WI38 (cell line): ENCODE data around the gene GNG14.

Source experiments
- H3K4me3 ChIP-seq: 2 replicates; pipeline ENCODE4 v1.5.1; 2011; ENCODE audit warnings: low read depth, mild to moderate bottlenecking, control low read depth, low read length
- TF ChIP-seq, protein P1 (sequence below): IDR thresholded peaks from 2 replicates; pipeline ENCODE4 v1.5.1; 2012; ENCODE audit warnings: low read depth, mild to moderate bottlenecking, control low read depth, low read length

The GNG14 gene

DNA sequence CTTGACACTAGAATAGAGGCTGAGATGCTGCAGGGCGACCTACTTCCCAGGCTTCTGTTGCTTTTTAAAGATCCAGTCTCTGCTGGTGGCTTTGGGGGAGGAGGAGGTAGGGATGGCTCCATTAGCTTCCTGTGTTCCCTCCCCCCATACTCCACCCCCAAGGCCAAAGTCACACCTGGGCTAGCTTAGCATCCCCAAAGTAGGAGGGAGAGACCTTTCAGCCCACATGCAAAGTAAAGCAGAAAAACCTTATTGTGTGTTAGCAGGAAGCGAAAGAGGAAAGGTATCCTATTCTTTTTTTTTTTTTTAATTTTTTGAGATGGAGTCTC, 39.2 kb downstream of the GNG14 start:
- TF ChIP-seq, protein P1, sequence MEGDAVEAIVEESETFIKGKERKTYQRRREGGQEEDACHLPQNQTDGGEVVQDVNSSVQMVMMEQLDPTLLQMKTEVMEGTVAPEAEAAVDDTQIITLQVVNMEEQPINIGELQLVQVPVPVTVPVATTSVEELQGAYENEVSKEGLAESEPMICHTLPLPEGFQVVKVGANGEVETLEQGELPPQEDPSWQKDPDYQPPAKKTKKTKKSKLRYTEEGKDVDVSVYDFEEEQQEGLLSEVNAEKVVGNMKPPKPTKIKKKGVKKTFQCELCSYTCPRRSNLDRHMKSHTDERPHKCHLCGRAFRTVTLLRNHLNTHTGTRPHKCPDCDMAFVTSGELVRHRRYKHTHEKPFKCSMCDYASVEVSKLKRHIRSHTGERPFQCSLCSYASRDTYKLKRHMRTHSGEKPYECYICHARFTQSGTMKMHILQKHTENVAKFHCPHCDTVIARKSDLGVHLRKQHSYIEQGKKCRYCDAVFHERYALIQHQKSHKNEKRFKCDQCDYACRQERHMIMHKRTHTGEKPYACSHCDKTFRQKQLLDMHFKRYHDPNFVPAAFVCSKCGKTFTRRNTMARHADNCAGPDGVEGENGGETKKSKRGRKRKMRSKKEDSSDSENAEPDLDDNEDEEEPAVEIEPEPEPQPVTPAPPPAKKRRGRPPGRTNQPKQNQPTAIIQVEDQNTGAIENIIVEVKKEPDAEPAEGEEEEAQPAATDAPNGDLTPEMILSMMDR = no peak
- H3K4me3 ChIP-seq = no peak overlapping the region

DNA sequence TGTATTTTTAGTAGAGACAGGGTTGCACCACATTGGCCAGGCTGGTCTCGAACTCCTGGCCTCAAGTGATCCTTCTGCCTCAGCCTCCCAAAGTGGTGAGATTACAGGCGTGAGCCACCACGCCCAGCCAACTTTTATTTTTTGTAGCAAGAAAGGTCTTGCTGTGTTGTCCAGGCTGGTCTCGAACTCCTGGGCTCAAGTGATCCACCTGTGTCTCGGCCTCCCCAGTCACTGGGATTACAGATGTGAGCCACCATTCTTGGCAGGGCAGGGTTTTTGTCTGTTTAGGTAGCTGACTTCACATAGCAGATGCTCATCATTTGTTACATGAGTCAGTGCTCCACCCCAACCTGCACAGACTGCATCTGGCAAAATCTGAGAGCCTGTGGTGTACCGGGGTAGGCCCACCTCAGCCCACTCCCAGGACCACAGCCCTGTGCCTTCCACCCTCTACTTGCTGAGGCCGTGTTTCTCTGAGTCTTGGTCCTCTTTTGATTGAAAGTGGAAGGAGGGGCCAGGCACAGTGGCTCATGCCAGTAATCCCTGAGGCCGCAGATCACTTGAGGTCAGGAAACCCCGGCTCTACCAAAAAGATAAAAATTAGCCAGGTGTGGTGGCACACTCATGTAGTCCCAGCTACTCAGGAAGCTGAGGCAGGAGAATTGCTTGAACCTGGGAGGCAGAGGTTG, 40.1 kb downstream of the GNG14 start:
- no peak overlapping the region for H3K4me3 ChIP-seq
- TF ChIP-seq, protein P1 = no peak

DNA sequence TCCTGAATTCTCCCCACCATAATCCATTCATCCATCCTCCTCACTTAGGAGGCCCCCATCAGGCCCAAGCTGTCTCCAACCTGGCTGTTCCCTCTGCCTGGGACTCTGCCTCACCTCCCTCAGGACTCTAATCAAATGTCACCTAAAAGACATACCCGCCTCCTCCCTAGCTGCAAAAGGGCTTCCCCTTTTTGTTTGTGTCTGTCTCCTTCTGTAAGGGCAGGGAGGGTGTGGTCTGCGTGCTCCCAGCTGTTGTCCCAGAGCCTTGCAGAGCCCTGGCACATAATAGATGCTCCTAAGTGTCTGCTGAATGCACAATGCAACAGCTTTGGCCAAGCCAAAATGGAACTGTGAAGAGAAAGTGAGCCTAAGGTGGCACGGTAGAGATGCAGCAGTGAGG, 42.3 kb downstream of the GNG14 start:
- TF ChIP-seq, protein P1 = no peak
- no peak overlapping the region for H3K4me3 ChIP-seq

- H3K4me3 ChIP-seq = no peak overlapping the region
- TF ChIP-seq, protein P1 = no peak
Observed at GRCh38 chr19:12731337-12731736, 43.5 kb downstream of the GNG14 start.

DNA sequence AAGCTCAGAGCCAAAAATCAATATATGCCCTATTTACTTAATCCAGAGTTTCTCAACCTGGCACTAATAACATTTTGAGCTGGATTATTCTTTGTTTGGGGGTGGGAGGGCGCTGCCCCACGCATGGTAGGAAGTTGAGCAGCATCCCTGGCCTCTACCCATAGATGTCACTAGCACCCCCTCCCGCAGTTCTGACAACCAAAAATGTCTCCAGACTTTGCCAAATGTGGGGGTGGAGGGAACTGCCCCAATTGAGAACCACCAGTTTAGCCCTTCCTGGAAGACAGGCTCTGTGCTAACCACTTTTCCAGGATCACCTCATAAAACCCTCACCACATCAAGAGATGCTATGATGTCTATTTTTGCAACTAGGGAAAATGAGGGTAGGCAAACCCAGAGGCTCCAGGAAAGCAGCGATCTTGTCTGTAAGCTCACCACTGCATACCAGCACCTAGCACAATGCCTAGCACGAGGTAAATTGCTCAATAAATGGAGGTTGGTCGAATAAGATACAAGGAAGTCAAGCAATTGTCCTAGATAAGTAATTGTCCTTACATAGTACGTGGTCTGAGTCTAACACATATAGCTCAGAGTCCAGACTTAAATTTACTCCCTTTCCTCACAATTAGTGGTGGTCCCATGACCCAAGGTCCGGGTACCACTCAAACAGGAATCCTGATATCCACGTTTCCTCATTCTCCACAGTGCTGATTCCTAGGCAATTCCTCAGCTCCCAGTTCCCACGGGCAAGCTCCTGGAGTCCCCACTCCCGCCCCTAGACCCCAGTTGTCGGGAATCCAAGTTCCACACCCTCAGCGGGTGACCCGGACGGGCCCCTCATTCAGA, 45.8 kb downstream of the GNG14 start:
- peak overlapping the region; percentile 97 for H3K4me3 ChIP-seq
- TF ChIP-seq, protein P1 = 0 out of 2 replicates have a peak, but pooled peaks have one; percentile 19

GRCh38 chr19:12736995-12737834, 49.4 kb downstream of the GNG14 start, which contains the start of gene GET3:
Gene GET3, plus strand, starts transcription at chr19:12737497. Its CDS starts 9 bp downstream, at chr19:12737506.
- TF ChIP-seq, protein P1 = no peak
- H3K4me3 ChIP-seq = peak within 1 kb of the TSS; percentile 95
